GM23338 (cell line): ENCODE measurements around the gene CROCC2. TPM values are rescaled to one million over a fixed set of nuclear protein-coding genes. Genes with fewer than 3 reads are reported as not detected.

Experiments
- ATAC-seq: fragments of 200-7000 bp; cut with Tn5 transposase; 3 replicates; pipeline ENCODE4 v1.9.1; 2020
- DNase-seq: peaks from one replicate; pipeline ENCODE4 v3.0.0-alpha.2; 2015; ENCODE audit warnings: low spot score
- H2AFZ ChIP-seq: fragments of 200-600 bp; sonication (generic); 2 replicates; pipeline ENCODE4 v1.8.0; 2016; ENCODE audit warnings: antibody characterized with exemption, mild to moderate bottlenecking, moderate library complexity
- H3F3A ChIP-seq: fragments of 200-600 bp; sonication (generic); replicated peaks from 2 replicates; pipeline ENCODE4 v1.8.0; 2017; ENCODE audit warnings: antibody characterized with exemption, mixed run types, low read depth
- H3K27ac ChIP-seq: fragments of 200-600 bp; sonication (generic); 2 replicates; pipeline ENCODE4 v1.6.1; 2016; ENCODE audit warnings: low read depth
- H3K27me3 ChIP-seq: fragments of 200-600 bp; sonication (generic); 2 replicates; pipeline ENCODE4 v1.8.0; 2016; ENCODE audit warnings: mild to moderate bottlenecking, mixed run types, moderate library complexity; ENCODE audit not compliant: insufficient read depth
- H3K36me3 ChIP-seq: fragments of 200-600 bp; sonication (generic); 2 replicates; pipeline ENCODE4 v1.8.0; 2016; ENCODE audit warnings: mild to moderate bottlenecking; ENCODE audit not compliant: insufficient read depth
- H3K4me1 ChIP-seq: fragments of 200-600 bp; sonication (generic); 2 replicates; pipeline ENCODE4 v1.8.0; 2016; ENCODE audit warnings: mild to moderate bottlenecking, moderate library complexity; ENCODE audit not compliant: insufficient read depth
- H3K4me2 ChIP-seq: fragments of 200-600 bp; sonication (generic); 2 replicates; pipeline ENCODE4 v1.7.1; 2017; ENCODE audit warnings: mixed run types
- H3K4me3 ChIP-seq: fragments of 200-600 bp; sonication (generic); 2 replicates; pipeline ENCODE4 v1.6.1; 2016; ENCODE audit warnings: mixed run types
- H3K79me2 ChIP-seq: fragments of 200-600 bp; sonication (generic); replicated peaks from 2 replicates; pipeline ENCODE4 v1.8.0; 2017; ENCODE audit warnings: mild to moderate bottlenecking; ENCODE audit not compliant: insufficient read depth
- H3K9me2 ChIP-seq: fragments of 200-600 bp; sonication (generic); 2 replicates; pipeline ENCODE4 v1.8.0; 2017; ENCODE audit not compliant: insufficient read depth
- H4K20me1 ChIP-seq: fragments of 200-600 bp; sonication (generic); replicated peaks from 2 replicates; pipeline ENCODE4 v1.8.0; 2017; ENCODE audit warnings: mild to moderate bottlenecking; ENCODE audit not compliant: insufficient read depth
- H3K27ac Mint-ChIP-seq: 2 replicates; pipeline ENCODE4 v1.8.0; 2020; ENCODE audit warnings: inconsistent platforms, mild to moderate bottlenecking, moderate library complexity, mixed read lengths
- H3K27me3 Mint-ChIP-seq: 3 replicates; pipeline ENCODE4 v1.8.0; 2022; ENCODE audit warnings: low read depth, mild to moderate bottlenecking, moderate library complexity, mixed read lengths, inconsistent platforms; ENCODE audit not compliant: insufficient read depth, poor library complexity
- H3K36me3 Mint-ChIP-seq: 3 replicates; pipeline ENCODE4 v1.8.0; 2021; ENCODE audit warnings: low read depth, mild to moderate bottlenecking, inconsistent platforms, moderate library complexity, mixed read lengths
- H3K4me1 Mint-ChIP-seq: 3 replicates; pipeline ENCODE4 v1.8.0; 2020; ENCODE audit warnings: mild to moderate bottlenecking, inconsistent platforms, mixed read lengths
- H3K4me3 Mint-ChIP-seq: 3 replicates; pipeline ENCODE4 v1.8.0; 2021; ENCODE audit warnings: moderate library complexity, mild to moderate bottlenecking, inconsistent platforms, mixed read lengths
- H3K9me3 Mint-ChIP-seq: 3 replicates; pipeline ENCODE4 v1.8.0; 2020; ENCODE audit warnings: moderate library complexity, mild to moderate bottlenecking, inconsistent platforms, mixed read lengths
- CTCF ChIP-seq, 2 experiments: fragments of 200-600 bp in 1 of 2; sonication (generic) in 1 of 2; conservative IDR thresholded peaks; 2 replicates each; pipeline versions ENCODE4 v1.5.1 to v1.6.1; 2016 to 2017; ENCODE audit warnings: antibody characterized with exemption in 2 of 2, low read depth in 2 of 2, mild to moderate bottlenecking in 2 of 2, moderate library complexity in 1 of 2
- ETS1 ChIP-seq: IDR thresholded peaks from 2 replicates; pipeline ENCODE4 v1.6.1; 2016; ENCODE audit warnings: antibody characterized with exemption
- EZH2phosphoT487 ChIP-seq: fragments of 200-600 bp; sonication (generic); IDR thresholded peaks from one replicate; pipeline ENCODE4 v1.8.1; 2018; ENCODE audit warnings: antibody characterized with exemption; ENCODE audit not compliant: unreplicated experiment
- NANOG ChIP-seq: IDR thresholded peaks from 2 replicates; pipeline ENCODE4 v1.6.1; 2016; ENCODE audit warnings: antibody characterized with exemption, borderline replicate concordance
- REST ChIP-seq: IDR thresholded peaks from one replicate; pipeline ENCODE4 v1.6.1; 2018; ENCODE audit warnings: antibody characterized with exemption; ENCODE audit not compliant: unreplicated experiment
- ZNF114 ChIP-seq: fragments of 250-450 bp; sonication (Bioruptor Pico); IDR thresholded peaks from 2 replicates; pipeline ENCODE4 v1.5.0; 2020; ENCODE audit warnings: mild to moderate bottlenecking, moderate library complexity
- ZNF331 ChIP-seq: fragments of 250-450 bp; sonication (Bioruptor Pico); IDR thresholded peaks from 2 replicates; pipeline ENCODE4 v1.5.0; 2020; ENCODE audit warnings: low read depth, mild to moderate bottlenecking, moderate library complexity
- polyA plus RNA-seq: library from polyadenylated mRNA; unstranded; fragments of >200 nt; fragmentation: Nextera tagmentation; extraction: Ambion mirVana; gene quantifications from 2 replicates; pipeline ENCODE4 v1.2.1, GENCODE V29; 2016
- total RNA-seq: library from RNA; depleted of rRNA; stranded (reverse); fragments of >200 nt; shearing (Covaris generic); gene quantifications from 2 replicates; pipeline ENCODE4 v1.2.3, GENCODE V29; 2014
- TF ChIP-seq, protein P1 (sequence below): fragments of 250-450 bp; sonication (Bioruptor Pico); IDR thresholded peaks from 2 replicates; pipeline ENCODE4 v1.5.0; 2020; ENCODE audit warnings: mild to moderate bottlenecking, moderate library complexity

Gene CROCC2
- total and polyA plus RNA-seq, 2 experiments from 2014 or later: not detected

GRCh38 chr2:241036964-241037421 lies 130.9 kb downstream of the CROCC2 start:
- Histone ChIP-seq H3K4me1 (peaks cover 8% of the 10 kb centered on the region; the same call in 1 of the 2 replicates), H2AFZ (peak overlapping the region; percentile 96; the same call in 1 of the 2 replicates), H3K4me3 (peak overlapping the region; percentile 63), H3K27ac (no peak overlapping the region), H3K27me3 (peaks cover 6% of the 10 kb centered on the region), H3K36me3 (no peaks in the 10 kb centered on the region), H3F3A (no peaks in the 10 kb centered on the region), H3K4me2 (peak overlapping the region; percentile 92), H3K79me2 (no peaks in the 10 kb centered on the region), H4K20me1 (no peaks in the 10 kb centered on the region), H3K9me2 (no peaks in the 10 kb centered on the region)
- Mint-ChIP-seq H3K27me3 (peaks cover 19% of the 10 kb centered on the region), H3K4me1 (peaks cover 7% of the 10 kb centered on the region), H3K27ac (no peak overlapping the region), H3K4me3 (peak overlapping the region; percentile 59), H3K36me3 (no peaks in the 10 kb centered on the region; the same call in 2 of the 3 replicates), H3K9me3 (no peaks in the 10 kb centered on the region; the same call in 2 of the 3 replicates)
- TF ChIP-seq REST: no peak
- TF ChIP-seq ZNF331 (CRISPR knock-in tag): no peak
- no peak for TF ChIP-seq CTCF (conservative IDR thresholded peaks at IDR 0.05; ENCODE audit: low read depth in 2 of 2)
- ATAC-seq: peak; percentile 24
- peak; percentile 59 for DNase-seq

DNA sequence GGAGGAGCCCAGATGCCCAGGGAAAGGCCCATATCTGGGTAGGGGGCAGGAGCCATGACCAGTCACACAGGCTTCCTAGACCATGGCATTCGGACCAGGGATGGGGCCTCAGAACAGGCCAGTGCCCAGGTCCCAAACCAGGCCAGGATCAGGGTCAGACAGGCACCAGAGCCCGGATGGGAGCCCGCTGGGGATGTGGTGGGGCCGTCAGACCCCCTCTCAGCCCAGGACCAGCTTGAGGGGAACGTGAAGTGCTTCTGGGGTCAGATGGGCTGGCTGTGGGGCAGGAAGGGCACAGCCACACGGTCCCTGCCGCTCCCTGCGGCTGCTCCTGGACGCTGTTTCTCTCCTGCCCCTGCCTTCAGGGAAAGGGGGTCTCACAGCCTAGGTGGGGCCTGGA lies 131.4 kb downstream of the CROCC2 start:
- H2AFZ ChIP-seq: no peak overlapping the region
- H3K4me3 Mint-ChIP-seq: no peak overlapping the region; the same call in 2 of the 3 replicates
- no peaks in the 10 kb centered on the region for H3K79me2 ChIP-seq
- no peaks in the 10 kb centered on the region; the same call in 2 of the 3 replicates for H3K36me3 Mint-ChIP-seq
- H3K4me3 ChIP-seq: no peak overlapping the region; the same call in 1 of the 2 replicates
- DNase-seq (no peak), ATAC-seq (no peak)
- H3K9me3 Mint-ChIP-seq: no peaks in the 10 kb centered on the region; the same call in 2 of the 3 replicates
- peaks cover 7% of the 10 kb centered on the region for H3K4me1 Mint-ChIP-seq
- no peaks in the 10 kb centered on the region for H4K20me1 ChIP-seq
- peak overlapping the region; percentile 92; the same call in 1 of the 2 replicates for H3K4me2 ChIP-seq
- H3F3A ChIP-seq: no peaks in the 10 kb centered on the region
- no peaks in the 10 kb centered on the region for H3K36me3 ChIP-seq
- no peak overlapping the region for H3K27ac Mint-ChIP-seq
- no peak overlapping the region for H3K27ac ChIP-seq
- no peaks in the 10 kb centered on the region for H3K9me2 ChIP-seq
- H3K4me1 ChIP-seq: peaks cover 8% of the 10 kb centered on the region; the same call in 1 of the 2 replicates
- H3K27me3 Mint-ChIP-seq: peaks cover 19% of the 10 kb centered on the region
- H3K27me3 ChIP-seq: peaks cover 6% of the 10 kb centered on the region
- TF ChIP-seq NANOG (no peak), ETS1 (no peak), EZH2phosphoT487 (no peak), ZNF114 (no peak), ZNF331 (CRISPR knock-in tag) (no peak)
- TF ChIP-seq, protein P1, sequence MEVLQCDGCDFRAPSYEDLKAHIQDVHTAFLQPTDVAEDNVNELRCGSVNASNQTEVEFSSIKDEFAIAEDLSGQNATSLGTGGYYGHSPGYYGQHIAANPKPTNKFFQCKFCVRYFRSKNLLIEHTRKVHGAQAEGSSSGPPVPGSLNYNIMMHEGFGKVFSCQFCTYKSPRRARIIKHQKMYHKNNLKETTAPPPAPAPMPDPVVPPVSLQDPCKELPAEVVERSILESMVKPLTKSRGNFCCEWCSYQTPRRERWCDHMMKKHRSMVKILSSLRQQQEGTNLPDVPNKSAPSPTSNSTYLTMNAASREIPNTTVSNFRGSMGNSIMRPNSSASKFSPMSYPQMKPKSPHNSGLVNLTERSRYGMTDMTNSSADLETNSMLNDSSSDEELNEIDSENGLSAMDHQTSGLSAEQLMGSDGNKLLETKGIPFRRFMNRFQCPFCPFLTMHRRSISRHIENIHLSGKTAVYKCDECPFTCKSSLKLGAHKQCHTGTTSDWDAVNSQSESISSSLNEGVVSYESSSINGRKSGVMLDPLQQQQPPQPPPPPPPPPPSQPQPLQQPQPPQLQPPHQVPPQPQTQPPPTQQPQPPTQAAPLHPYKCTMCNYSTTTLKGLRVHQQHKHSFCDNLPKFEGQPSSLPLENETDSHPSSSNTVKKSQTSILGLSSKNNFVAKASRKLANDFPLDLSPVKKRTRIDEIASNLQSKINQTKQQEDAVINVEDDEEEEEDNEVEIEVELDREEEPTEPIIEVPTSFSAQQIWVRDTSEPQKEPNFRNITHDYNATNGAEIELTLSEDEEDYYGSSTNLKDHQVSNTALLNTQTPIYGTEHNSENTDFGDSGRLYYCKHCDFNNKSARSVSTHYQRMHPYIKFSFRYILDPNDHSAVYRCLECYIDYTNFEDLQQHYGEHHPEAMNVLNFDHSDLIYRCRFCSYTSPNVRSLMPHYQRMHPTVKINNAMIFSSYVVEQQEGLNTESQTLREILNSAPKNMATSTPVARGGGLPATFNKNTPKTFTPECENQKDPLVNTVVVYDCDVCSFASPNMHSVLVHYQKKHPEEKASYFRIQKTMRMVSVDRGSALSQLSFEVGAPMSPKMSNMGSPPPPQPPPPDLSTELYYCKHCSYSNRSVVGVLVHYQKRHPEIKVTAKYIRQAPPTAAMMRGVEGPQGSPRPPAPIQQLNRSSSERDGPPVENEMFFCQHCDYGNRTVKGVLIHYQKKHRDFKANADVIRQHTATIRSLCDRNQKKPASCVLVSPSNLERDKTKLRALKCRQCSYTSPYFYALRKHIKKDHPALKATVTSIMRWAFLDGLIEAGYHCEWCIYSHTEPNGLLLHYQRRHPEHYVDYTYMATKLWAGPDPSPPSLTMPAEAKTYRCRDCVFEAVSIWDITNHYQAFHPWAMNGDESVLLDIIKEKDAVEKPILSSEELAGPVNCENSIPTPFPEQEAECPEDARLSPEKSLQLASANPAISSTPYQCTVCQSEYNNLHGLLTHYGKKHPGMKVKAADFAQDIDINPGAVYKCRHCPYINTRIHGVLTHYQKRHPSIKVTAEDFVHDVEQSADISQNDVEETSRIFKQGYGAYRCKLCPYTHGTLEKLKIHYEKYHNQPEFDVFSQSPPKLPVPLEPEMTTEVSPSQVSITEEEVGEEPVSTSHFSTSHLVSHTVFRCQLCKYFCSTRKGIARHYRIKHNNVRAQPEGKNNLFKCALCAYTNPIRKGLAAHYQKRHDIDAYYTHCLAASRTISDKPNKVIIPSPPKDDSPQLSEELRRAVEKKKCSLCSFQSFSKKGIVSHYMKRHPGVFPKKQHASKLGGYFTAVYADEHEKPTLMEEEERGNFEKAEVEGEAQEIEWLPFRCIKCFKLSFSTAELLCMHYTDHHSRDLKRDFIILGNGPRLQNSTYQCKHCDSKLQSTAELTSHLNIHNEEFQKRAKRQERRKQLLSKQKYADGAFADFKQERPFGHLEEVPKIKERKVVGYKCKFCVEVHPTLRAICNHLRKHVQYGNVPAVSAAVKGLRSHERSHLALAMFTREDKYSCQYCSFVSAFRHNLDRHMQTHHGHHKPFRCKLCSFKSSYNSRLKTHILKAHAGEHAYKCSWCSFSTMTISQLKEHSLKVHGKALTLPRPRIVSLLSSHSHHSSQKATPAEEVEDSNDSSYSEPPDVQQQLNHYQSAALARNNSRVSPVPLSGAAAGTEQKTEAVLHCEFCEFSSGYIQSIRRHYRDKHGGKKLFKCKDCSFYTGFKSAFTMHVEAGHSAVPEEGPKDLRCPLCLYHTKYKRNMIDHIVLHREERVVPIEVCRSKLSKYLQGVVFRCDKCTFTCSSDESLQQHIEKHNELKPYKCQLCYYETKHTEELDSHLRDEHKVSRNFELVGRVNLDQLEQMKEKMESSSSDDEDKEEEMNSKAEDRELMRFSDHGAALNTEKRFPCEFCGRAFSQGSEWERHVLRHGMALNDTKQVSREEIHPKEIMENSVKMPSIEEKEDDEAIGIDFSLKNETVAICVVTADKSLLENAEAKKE: no peak
